ENCODE results near the gene ORM2.

DNA sequence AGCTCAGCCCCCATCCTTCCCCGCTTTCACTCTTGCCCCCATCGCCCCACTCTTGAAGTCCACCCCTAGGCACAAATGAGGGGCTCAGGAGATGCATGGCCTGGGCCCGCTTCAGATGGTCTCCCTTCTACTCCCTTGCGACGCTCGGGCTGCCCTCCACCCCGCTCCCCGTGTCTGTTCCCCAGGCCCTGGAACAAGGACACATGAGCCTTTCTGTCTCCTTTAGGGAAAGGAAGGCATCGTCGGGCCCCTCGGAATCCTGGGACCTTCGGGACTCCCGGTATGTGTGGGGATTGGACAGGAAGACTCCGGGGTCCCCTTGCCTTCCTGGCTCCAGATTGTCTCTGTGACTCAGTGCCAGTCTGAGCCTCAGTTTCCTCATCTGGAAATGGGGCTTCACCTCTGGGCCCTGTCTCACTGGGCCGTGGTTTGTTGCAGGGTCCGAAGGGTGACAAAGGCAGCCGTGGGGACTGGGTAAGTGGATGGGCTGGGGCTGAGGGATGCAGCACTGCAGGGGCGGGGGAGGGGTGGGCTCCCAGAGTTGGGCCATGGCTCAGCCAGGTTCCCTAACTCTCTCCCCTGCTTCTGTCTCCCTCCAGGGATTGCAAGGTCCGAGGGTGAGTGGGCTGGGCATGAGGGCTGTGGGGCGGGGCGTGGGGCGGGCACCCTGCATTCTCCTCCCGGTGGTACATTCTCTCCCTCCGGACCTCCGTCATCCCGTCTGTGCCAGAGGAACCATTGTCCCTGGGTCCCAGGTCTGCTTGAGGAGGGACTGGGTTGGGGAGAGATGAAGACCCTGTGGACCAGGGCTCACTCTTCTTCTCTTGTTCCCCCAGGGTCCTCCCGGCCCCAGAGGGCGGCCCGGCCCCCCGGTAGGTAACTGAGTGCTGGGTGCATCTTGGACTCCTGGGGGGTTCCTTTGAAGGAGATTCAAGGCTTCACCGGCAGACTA lies 28.5 kb upstream of the ORM2 start:
- TF ChIP-seq, protein P1, sequence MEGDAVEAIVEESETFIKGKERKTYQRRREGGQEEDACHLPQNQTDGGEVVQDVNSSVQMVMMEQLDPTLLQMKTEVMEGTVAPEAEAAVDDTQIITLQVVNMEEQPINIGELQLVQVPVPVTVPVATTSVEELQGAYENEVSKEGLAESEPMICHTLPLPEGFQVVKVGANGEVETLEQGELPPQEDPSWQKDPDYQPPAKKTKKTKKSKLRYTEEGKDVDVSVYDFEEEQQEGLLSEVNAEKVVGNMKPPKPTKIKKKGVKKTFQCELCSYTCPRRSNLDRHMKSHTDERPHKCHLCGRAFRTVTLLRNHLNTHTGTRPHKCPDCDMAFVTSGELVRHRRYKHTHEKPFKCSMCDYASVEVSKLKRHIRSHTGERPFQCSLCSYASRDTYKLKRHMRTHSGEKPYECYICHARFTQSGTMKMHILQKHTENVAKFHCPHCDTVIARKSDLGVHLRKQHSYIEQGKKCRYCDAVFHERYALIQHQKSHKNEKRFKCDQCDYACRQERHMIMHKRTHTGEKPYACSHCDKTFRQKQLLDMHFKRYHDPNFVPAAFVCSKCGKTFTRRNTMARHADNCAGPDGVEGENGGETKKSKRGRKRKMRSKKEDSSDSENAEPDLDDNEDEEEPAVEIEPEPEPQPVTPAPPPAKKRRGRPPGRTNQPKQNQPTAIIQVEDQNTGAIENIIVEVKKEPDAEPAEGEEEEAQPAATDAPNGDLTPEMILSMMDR (conservative IDR thresholded peaks at IDR 0.05; ENCODE audit: low read depth in 2 of 2) = no peak
- no peak for TF ChIP-seq CREB1 (CRISPR knock-in tag; IDR thresholded peaks at IDR 0.05; ENCODE audit: low read depth)
- TF ChIP-seq EZH2 (IDR thresholded peaks at IDR 0.05; ENCODE audit: low read depth, unreplicated experiment) = no peak
- TF ChIP-seq POLR2AphosphoS5 (IDR thresholded peaks at IDR 0.05; ENCODE audit: low read depth) = no peak
- TF ChIP-seq, protein P2, sequence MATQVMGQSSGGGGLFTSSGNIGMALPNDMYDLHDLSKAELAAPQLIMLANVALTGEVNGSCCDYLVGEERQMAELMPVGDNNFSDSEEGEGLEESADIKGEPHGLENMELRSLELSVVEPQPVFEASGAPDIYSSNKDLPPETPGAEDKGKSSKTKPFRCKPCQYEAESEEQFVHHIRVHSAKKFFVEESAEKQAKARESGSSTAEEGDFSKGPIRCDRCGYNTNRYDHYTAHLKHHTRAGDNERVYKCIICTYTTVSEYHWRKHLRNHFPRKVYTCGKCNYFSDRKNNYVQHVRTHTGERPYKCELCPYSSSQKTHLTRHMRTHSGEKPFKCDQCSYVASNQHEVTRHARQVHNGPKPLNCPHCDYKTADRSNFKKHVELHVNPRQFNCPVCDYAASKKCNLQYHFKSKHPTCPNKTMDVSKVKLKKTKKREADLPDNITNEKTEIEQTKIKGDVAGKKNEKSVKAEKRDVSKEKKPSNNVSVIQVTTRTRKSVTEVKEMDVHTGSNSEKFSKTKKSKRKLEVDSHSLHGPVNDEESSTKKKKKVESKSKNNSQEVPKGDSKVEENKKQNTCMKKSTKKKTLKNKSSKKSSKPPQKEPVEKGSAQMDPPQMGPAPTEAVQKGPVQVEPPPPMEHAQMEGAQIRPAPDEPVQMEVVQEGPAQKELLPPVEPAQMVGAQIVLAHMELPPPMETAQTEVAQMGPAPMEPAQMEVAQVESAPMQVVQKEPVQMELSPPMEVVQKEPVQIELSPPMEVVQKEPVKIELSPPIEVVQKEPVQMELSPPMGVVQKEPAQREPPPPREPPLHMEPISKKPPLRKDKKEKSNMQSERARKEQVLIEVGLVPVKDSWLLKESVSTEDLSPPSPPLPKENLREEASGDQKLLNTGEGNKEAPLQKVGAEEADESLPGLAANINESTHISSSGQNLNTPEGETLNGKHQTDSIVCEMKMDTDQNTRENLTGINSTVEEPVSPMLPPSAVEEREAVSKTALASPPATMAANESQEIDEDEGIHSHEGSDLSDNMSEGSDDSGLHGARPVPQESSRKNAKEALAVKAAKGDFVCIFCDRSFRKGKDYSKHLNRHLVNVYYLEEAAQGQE (IDR thresholded peaks at IDR 0.05; ENCODE audit: unreplicated experiment) = no peak
